Activated CD4-positive, alpha-beta T cell treated with anti-CD3 and anti-CD28 coated beads for 36 hours (primary cell): ENCODE results near the gene OR52E6. TPM values are rescaled to one million over a fixed set of nuclear protein-coding genes. Genes with fewer than 3 reads are reported as not detected.

Source experiments
- ATAC-seq: fragments of 200-7000 bp; cut with Tn5 transposase; one replicate; pipeline ENCODE4 v1.10.0; 2021; ENCODE audit warnings: mild to moderate bottlenecking, moderate library complexity
- CTCF ChIA-PET: fragments of 350-600 bp; sonication (Branson Sonifier 250); formaldehyde crosslinking; loops from one replicate; lab custom pipeline; 2021; ENCODE audit warnings: antibody characterized with exemption; lab: Charles Lee
- POLR2A ChIA-PET: fragments of 350-600 bp; sonication (Branson Sonifier 250); formaldehyde crosslinking; loops from one replicate; lab custom pipeline; 2021; ENCODE audit warnings: antibody characterized with exemption, inconsistent platforms; lab: Charles Lee
- DNase-seq: peaks from one replicate; pipeline ENCODE4 v3.0.0-alpha.2; 2020
- H3K27ac Mint-ChIP-seq: one replicate; pipeline ENCODE4 v1.8.0; 2021; ENCODE audit warnings: mixed read lengths
- H3K27me3 Mint-ChIP-seq: one replicate; pipeline ENCODE4 v1.8.0; 2021; ENCODE audit warnings: mixed read lengths
- H3K36me3 Mint-ChIP-seq: one replicate; pipeline ENCODE4 v1.8.0; 2021; ENCODE audit warnings: low read depth, mixed read lengths
- H3K4me1 Mint-ChIP-seq: one replicate; pipeline ENCODE4 v1.8.0; 2021; ENCODE audit warnings: mixed read lengths
- H3K4me3 Mint-ChIP-seq: one replicate; pipeline ENCODE4 v1.8.0; 2021; ENCODE audit warnings: mild to moderate bottlenecking, moderate library complexity, mixed read lengths
- H3K9me3 Mint-ChIP-seq: one replicate; pipeline ENCODE4 v1.8.0; 2021; ENCODE audit warnings: low read depth, mixed read lengths
- intact Hi-C, 2 experiments: fragments of 100-400 bp; cut with DNase I in 1 of 2; cut with micrococcal nuclease in 1 of 2; formaldehyde crosslinking; loops; one replicate each; pipeline versions ENCODE4 v1.14.2 to v1.15.1; 2022 to 2024; cut with DNase I, micrococcal nuclease
- total RNA-seq, 2 experiments: library from RNA; stranded (reverse); gene quantifications; one replicate each; pipeline ENCODE4 v1.2.3, GENCODE V29; 2021

OR52E6 gene
- total RNA-seq, 2 experiments from 2014 or later = not detected

- no peak for ATAC-seq
- H3K4me3 Mint-ChIP-seq = no peak overlapping the region
- DNase-seq = no peak
- H3K9me3 Mint-ChIP-seq = no peaks in the 10 kb centered on the region
- no peak overlapping the region for H3K27ac Mint-ChIP-seq
- H3K27me3 Mint-ChIP-seq = peaks cover 20% of the 10 kb centered on the region
- no peaks in the 10 kb centered on the region for H3K4me1 Mint-ChIP-seq
- intact Hi-C loops = no loop called here
- no peaks in the 10 kb centered on the region for H3K36me3 Mint-ChIP-seq
- POLR2A ChIA-PET = interaction anchor here (0.7 kb wide), 1 partner anchor 35 kb away, joined by 10 read pairs; a partner anchor contains a TSS
- CTCF ChIA-PET = interaction anchor here (0.9 kb wide), 1 partner anchor 8 kb away, joined by 3 read pairs; no protein-coding TSS in a partner anchor
These were observed 45.2 kb downstream of the OR52E6 start for GRCh38 chr11:5796541-5796940.

GRCh38 chr11:5791165-5791564 is 50.5 kb downstream of the OR52E6 start, which contains the start of gene OR52N1:
Gene OR52N1 (minus strand): TSS chr11:5791265. CDS start chr11:5788816, 2,449 bp downstream.
- ATAC-seq (no peak), DNase-seq (no peak)
- intact Hi-C loops = no loop called here
- POLR2A ChIA-PET = no interaction called here
- CTCF ChIA-PET = no interaction called here
- no peaks in the 10 kb centered on the region for H3K9me3 Mint-ChIP-seq
- no peaks in the 10 kb centered on the region for H3K36me3 Mint-ChIP-seq
- H3K27ac Mint-ChIP-seq = no peak within 1 kb of the TSS
- peaks cover 7% of the 10 kb centered on the region for H3K27me3 Mint-ChIP-seq
- H3K4me3 Mint-ChIP-seq = no peak within 1 kb of the TSS
- no peaks in the 10 kb centered on the region for H3K4me1 Mint-ChIP-seq

Other genes starting within 250 kb of the OR52E6 start
- gene TRIM6, start 245.3 kb downstream of the OR52E6 start, total RNA-seq = under 1 TPM; 0.75 to 0.76 TPM
- 10 to 100 TPM; 10.4 to 11.8 TPM for gene TRIM34, start 216.9 kb downstream of the OR52E6 start, total RNA-seq
- gene TRIM5, start 156.8 kb downstream of the OR52E6 start, total RNA-seq = 10 to 100 TPM; 16.4 to 17.9 TPM
- 100 to 1,000 TPM in 1 of 2 experiments, 10 to 100 TPM in 1; 73.4 to 101 TPM for gene TRIM22, start 152.1 kb downstream of the OR52E6 start, total RNA-seq
- gene OR56B1, start 105.4 kb downstream of the OR52E6 start, total RNA-seq = under 1 TPM; 0.14 to 0.16 TPM
- gene OR52N4, start 87.7 kb downstream of the OR52E6 start, total RNA-seq = under 1 TPM; 0.23 to 0.70 TPM
- gene OR52N5, start 58.5 kb downstream of the OR52E6 start, total RNA-seq = not detected
- gene OR52N1, start 50.6 kb downstream of the OR52E6 start, total RNA-seq = not detected
- gene OR52N2, start 33.0 kb downstream of the OR52E6 start, total RNA-seq = not detected
- not detected for gene OR52E8, start 15.8 kb upstream of the OR52E6 start, total RNA-seq
- gene OR52E4, start 38.7 kb upstream of the OR52E6 start, total RNA-seq = not detected
- not detected for gene OR52E5, start 51.3 kb upstream of the OR52E6 start, total RNA-seq
- gene OR56A3, start 100.4 kb upstream of the OR52E6 start, total RNA-seq = not detected
- not detected for gene OR56A5, start 126.6 kb upstream of the OR52E6 start, total RNA-seq
- not detected for gene OR52L1, start 145.1 kb upstream of the OR52E6 start, total RNA-seq
- gene OR56A4, start 165.0 kb upstream of the OR52E6 start, total RNA-seq = not detected
- gene OR56A1, start 188.9 kb upstream of the OR52E6 start, total RNA-seq = not detected